NCI-H510A treated with DMSO at 0.1 percent for 48 hours (cell line): ENCODE data around the gene RUNX3.

Experiments
- DNase-seq: peaks from one replicate; lab custom pipeline; 2025; lab: John Stamatoyannopoulos, UW

The RUNX3 gene

DNA sequence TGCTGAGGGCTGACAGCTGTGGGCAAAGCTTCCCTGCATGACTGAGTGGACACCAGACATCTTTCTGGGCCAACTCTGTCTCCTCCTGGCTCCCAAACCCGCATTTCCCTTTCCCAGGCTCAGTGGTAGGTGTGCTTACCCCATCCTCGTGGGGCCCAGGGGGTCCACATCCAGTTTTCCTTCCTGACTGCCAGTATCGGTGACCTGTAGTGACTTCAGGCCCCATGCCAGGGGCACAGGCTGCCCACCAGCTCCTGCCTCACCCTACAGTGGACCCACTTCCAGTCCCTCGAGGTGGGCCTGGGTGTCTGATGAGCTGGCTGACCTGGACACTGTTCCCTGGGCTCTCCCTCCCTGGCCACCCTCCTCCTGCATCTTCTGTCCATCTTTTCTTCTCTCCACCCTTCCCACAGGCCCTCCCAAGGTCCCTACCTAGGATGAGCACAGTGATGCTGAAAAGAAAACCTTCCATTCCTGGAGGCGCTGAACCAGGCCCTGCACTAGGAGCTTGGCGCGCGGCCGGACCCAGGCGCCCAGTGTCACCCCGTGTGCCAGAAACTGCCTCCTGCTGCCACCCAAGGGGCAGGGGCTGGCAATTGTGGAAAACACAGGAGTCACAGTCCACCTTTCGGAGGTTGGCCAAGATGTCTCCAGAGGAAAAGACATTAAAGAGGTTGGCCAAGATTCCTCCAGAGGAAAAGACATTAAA lies 67.1 kb downstream of the RUNX3 start:
- no peak for DNase-seq

DNA sequence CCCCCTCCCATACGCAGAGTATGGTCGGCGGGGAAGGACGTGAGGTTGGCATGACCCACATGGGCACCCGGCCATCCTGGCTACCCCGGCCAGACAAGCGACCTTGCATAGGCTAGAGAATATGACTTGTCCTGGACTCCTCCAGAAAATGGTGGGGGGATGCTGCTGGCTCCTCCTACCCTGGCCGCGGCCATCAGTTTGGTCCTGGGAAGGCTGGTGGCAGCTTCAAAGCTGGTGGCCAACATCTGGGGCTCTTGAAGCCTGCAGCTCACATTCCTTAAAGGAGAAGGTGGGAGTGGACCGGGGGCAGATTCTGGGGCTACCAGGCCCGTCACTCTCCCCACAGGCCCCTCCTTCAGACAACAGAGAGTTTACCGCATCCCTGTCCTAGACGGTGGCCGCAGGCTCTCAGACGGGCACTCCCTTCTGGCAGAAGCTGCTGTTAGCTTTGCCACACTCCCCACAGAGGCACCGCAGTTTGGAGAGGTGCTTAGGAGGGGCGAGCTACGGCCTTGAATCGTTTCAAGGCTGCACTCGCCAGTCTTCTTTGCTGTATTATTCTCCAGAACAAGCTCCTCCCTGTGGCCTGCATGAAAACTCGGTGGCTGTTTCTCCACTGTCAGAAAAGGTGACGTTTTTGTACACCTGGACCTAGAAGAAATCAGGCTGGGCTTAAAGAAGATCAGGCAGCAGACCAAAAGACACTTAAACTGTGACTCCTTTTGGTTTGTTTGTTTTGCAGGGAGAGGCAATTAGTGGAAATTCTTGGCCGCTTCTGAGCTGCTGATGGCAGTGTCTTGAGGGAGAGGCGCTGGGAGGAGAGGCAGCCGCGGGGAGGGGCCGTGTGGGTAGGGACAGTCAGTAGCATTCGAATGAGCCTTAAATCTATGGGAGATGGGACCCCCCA lies 68.0 kb downstream of the RUNX3 start:
- no peak for DNase-seq

DNA sequence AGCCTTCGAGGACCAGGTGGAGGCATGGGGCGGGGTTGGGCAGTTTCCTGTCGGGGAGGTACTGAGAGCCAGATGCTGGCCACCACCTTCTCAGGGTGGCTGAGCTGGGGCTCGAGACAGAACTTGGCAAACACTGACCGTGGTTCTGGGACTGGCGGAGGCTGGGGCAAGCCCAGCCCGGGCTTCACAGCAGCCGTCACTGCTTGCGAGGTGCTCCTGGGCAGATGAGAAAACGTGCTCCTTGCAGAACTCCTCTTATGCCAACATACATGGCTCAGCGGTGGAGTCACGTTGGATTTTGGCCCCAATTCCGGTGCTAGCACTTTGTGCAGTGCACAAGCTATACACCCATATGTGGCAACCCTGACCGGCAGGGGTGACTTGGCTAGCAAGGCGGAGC lies 69.2 kb downstream of the RUNX3 start:
- DNase-seq, result no peak

GRCh38 chr1:24859063-24860010 lies 70.7 kb downstream of the RUNX3 start:
- DNase-seq, result no peak

DNA sequence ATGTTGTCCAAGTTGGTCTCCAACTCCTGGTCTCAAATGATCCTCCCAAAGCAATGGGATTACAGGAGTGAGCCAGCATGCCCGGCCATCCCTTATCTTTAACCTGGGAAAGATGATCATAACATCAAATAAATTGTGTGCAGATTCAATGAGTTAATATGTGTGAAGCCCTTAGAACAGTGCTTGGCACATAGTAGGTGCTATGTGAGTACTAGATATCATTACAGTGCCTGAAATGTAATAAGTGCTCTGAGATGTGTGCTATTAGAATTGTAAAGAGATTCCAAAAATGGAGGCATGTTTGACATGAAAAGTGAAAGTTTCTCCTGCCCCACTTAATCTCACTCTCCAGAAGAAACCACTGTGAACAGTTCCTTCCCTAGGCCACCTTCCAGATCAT lies 71.8 kb downstream of the RUNX3 start:
- no peak for DNase-seq

GRCh38 chr1:24857507-24858133 lies 72.5 kb downstream of the RUNX3 start:
- no peak for DNase-seq

GRCh38 chr1:24856787-24857506 lies 73.1 kb downstream of the RUNX3 start:
- DNase-seq, result no peak

DNA sequence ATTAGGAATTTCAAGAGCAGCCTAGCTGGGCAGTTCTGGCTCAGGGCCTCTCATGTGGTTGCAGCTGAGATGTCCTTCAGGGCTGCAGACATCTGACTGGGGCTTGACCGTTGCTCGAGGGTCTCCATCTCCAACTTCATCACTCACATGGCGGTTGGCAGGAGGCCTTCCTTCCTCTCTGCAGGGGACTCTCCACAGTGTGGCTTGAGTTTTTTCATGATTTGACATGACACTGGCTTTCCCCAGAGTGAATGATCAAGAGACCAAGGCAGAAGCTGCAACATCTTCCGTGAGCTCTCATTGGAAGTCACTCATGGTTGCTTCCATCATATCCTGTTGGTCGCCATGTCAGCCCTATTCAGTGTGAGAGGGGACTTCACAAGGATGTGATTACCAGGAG lies 74.6 kb downstream of the RUNX3 start:
- no peak for DNase-seq

DNA sequence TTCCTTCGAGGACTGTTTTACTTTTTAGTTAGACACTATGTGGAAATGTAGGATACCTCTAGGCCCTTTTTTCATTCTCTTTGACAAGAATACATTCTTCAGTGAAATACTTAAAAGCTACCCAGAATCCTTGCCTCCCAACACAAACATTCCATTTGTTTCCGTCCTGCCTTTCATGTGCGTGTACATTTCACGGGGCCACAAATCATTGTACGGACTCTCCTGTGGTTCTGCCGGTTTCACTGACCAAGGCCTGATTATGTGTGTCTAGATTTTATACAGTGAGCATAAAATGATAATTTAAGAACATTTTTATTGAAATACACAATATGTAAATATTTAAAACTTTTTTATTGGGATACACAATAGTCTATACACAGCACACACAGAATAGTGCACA lies 76.4 kb downstream of the RUNX3 start:
- DNase-seq, result no peak

DNA sequence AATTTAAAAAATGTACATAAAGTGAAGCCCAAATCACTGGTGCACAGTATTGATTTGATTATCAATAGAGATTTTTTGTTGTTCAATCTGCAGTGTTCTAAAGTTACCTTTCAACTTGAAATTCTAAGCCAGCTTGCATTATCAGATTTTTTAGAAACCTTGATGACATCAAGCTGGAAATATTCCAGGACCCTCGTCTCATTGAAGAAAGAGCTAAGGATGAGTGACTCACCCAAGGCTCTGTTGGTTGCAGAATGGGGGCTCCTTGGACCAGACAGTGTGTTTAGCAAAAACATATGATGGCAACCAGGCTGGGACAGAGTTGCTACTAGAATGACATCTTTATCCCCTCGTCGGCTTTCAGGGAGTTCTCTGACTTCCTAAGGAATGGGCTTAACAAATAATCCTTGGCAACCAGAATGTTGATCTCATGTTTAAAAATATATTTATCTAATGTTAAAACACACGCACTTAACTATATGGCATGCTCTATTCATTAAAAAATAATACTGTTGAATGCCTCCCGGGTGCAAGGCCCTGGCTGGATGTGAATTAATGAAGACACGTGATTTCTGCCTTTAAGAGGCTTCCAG lies 79.7 kb downstream of the RUNX3 start:
- DNase-seq, result no peak

GRCh38 chr1:24849672-24850295 lies 80.3 kb downstream of the RUNX3 start:
- no peak for DNase-seq
